GM12873 (cell line): ENCODE measurements around the gene SLC12A8.

Experiments
- TF ChIP-seq, protein P1 (sequence below): IDR thresholded peaks from 2 replicates; pipeline ENCODE4 v1.5.1; 2012; ENCODE audit warnings: low read depth, mild to moderate bottlenecking, moderate library complexity, low read length, control low read depth; ENCODE audit not compliant: insufficient read depth; ENCODE audit errors: missing control alignments

The SLC12A8 gene

GRCh38 chr3:125039131-125040100, 173.1 kb downstream of the SLC12A8 start:
- TF ChIP-seq, protein P1, sequence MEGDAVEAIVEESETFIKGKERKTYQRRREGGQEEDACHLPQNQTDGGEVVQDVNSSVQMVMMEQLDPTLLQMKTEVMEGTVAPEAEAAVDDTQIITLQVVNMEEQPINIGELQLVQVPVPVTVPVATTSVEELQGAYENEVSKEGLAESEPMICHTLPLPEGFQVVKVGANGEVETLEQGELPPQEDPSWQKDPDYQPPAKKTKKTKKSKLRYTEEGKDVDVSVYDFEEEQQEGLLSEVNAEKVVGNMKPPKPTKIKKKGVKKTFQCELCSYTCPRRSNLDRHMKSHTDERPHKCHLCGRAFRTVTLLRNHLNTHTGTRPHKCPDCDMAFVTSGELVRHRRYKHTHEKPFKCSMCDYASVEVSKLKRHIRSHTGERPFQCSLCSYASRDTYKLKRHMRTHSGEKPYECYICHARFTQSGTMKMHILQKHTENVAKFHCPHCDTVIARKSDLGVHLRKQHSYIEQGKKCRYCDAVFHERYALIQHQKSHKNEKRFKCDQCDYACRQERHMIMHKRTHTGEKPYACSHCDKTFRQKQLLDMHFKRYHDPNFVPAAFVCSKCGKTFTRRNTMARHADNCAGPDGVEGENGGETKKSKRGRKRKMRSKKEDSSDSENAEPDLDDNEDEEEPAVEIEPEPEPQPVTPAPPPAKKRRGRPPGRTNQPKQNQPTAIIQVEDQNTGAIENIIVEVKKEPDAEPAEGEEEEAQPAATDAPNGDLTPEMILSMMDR = no peak

GRCh38 chr3:125037498-125038150, 174.9 kb downstream of the SLC12A8 start:
- TF ChIP-seq, protein P1 = no peak

GRCh38 chr3:125035217-125035616, 177.3 kb downstream of the SLC12A8 start:
- TF ChIP-seq, protein P1 = no peak

DNA sequence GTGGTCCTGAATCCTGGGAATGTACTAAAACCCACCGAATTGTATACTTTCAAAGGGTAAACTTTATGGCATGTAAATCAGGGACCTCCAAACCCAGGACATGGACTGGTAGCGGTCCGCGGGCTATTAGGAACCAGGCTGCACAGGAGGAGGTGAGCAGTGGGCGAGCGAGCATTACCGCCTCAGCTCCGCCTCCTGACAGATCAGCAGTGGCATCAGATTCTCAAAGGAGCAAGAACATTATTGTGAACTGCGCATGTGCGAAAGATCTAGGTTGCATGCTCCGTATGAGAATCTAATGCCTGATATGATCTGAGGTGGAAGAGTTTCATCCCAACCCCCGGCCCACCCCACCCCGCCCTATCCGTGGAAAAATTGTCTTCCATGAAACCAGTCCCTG, 178.9 kb downstream of the SLC12A8 start:
- TF ChIP-seq, protein P1 = no peak

DNA sequence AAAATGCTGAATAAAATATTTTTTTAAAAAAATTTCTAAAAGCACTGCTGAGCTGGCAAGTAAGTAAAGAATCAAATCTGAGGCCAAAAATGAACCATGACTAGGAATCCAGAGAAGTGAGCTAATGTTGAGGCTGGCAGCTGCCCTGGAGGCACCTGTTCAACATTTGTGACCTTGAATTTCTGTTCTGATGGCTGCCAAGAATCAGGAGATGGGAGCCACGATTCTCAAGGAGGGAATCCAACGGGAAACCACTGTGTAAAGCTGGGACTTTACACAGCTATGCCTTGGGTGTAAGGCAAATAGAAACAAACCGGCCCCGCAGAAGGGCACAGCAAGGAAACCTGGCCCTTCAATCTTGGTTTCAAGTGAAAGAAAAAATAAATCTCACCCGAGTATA, 179.4 kb downstream of the SLC12A8 start:
- TF ChIP-seq, protein P1 = no peak

DNA sequence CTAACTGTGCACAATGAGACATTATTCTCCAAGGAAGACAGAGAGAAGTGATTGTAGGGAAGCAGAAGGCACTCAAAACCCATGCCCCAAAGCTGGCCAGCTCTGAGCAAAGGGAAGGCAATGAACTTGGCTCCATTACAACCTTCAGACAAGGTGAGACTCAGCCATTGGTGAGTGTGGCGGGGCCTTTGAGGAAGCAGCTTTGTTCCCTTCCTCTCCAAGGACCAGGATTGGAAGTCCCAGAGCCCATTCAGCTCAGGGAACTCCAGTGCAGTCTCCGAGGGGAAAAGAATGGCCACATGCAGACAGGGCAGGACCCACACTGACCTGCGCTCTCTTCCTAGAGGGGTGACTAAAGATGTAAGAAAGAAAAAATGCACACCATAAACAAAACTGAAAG, 179.9 kb downstream of the SLC12A8 start:
- TF ChIP-seq, protein P1 = no peak
